WTC11 (cell line): ENCODE measurements around the gene SYNCRIP.

Experiments used
- CTCF ChIP-seq: fragments of 200-600 bp; IDR thresholded peaks from 2 replicates; pipeline ENCODE4 v1.8.0; 2022; ENCODE audit warnings: antibody characterized with exemption
- FOXJ3 ChIP-seq: sonication (generic); formaldehyde crosslinking; IDR thresholded peaks from 2 replicates; pipeline ENCODE4 v1.9.0; 2021; ENCODE audit warnings: missing genetic modification reagents, mild to moderate bottlenecking, borderline replicate concordance
- FOXK1 ChIP-seq: sonication (generic); formaldehyde crosslinking; IDR thresholded peaks from 2 replicates; pipeline ENCODE4 v1.8.0; 2022; ENCODE audit warnings: mild to moderate bottlenecking, moderate library complexity, missing genetic modification reagents
- HMGXB4 ChIP-seq: sonication (generic); formaldehyde crosslinking; IDR thresholded peaks from 2 replicates; pipeline ENCODE4 v1.8.1; 2023; ENCODE audit warnings: mild to moderate bottlenecking, moderate library complexity, missing genetic modification reagents
- NFYB ChIP-seq: sonication (generic); formaldehyde crosslinking; conservative IDR thresholded peaks from 2 replicates; pipeline ENCODE4 v1.8.0; 2022; ENCODE audit warnings: low read depth, missing genetic modification reagents
- PREB ChIP-seq: sonication (generic); formaldehyde crosslinking; IDR thresholded peaks from 2 replicates; pipeline ENCODE4 v1.8.1; 2022; ENCODE audit warnings: mild to moderate bottlenecking, missing genetic modification reagents, moderate library complexity, borderline replicate concordance
- SMAD3 ChIP-seq: sonication (generic); formaldehyde crosslinking; IDR thresholded peaks from 2 replicates; pipeline ENCODE4 v1.8.0; 2022; ENCODE audit warnings: missing genetic modification reagents, mild to moderate bottlenecking, borderline replicate concordance
- ZNF121 ChIP-seq: sonication (generic); formaldehyde crosslinking; IDR thresholded peaks from 2 replicates; pipeline ENCODE4 v1.8.0; 2023; ENCODE audit warnings: missing genetic modification reagents
- ZNF281 ChIP-seq: sonication (generic); formaldehyde crosslinking; IDR thresholded peaks from 2 replicates; pipeline ENCODE4 v1.8.0; 2023; ENCODE audit warnings: mild to moderate bottlenecking, missing genetic modification reagents
- ZNF671 ChIP-seq: fragments of 250-450 bp; sonication (Bioruptor Pico); IDR thresholded peaks from 2 replicates; pipeline ENCODE4 v1.8.0; 2021; ENCODE audit warnings: mild to moderate bottlenecking

- TF ChIP-seq NFYB (CRISPR knock-in tag) (no peak), HMGXB4 (CRISPR knock-in tag) (no peak), ZNF671 (CRISPR knock-in tag) (no peak), FOXJ3 (CRISPR knock-in tag) (no peak), CTCF (no peak), PREB (CRISPR knock-in tag) (no peak), ZNF121 (CRISPR knock-in tag) (no peak), FOXK1 (no peak), SMAD3 (CRISPR knock-in tag) (no peak), ZNF281 (CRISPR knock-in tag) (no peak)
These were observed 43.0 kb upstream of the SYNCRIP start for GRCh38 chr6:85685713-85686112.
